ENCODE data around the gene IFT81.
A peak's percentile ranks its signal among the peaks of the same experiment; 100 is the strongest.
"Not testable (repeated sequence)": the region's sequence is repeated elsewhere in the genome, so short reads cannot be mapped to it uniquely, and the experiment has no call there.

IFT81 gene

GRCh38 chr12:110124269-110124995, at the start of gene IFT81:
IFT81 (plus strand) TSS chr12:110124357; CDS start chr12:110127381, 3,024 bp downstream.
- intact Hi-C loops (cut with DNase I) = loop anchor here (5.0 kb wide), 1 partner anchor 158 kb away; the partner anchor contains the start of gene ATP2A2
- peak; percentile 43 to 99 (median 97) for DNase-seq

GRCh38 chr12:110075880-110076279, 48.3 kb upstream of the IFT81 start:
- DNase-seq = no peak
- intact Hi-C loops (cut with DNase I) = no loop called here

GRCh38 chr12:110077800-110078199, 46.4 kb upstream of the IFT81 start:
- intact Hi-C loops (cut with DNase I) = no loop called here

GRCh38 chr12:110079477-110080400, 44.4 kb upstream of the IFT81 start:
- intact Hi-C loops (cut with DNase I) = no loop called here
- peak; percentile 58 to 97 (median 88) for DNase-seq

More at GRCh38 chr12:110077800-110078199, 46.4 kb upstream of the IFT81 start:
- DNase-seq = no peak

GRCh38 chr12:110080410-110080809, 43.7 kb upstream of the IFT81 start:
- intact Hi-C loops (cut with DNase I) = no loop called here

GRCh38 chr12:110084314-110085015, 39.7 kb upstream of the IFT81 start:
- no peak for DNase-seq
- intact Hi-C loops (cut with DNase I) = no loop called here

More at GRCh38 chr12:110080410-110080809, 43.7 kb upstream of the IFT81 start:
- DNase-seq = no peak

- DNase-seq; intact Hi-C loops (cut with DNase I): not testable (repeated sequence)
Observed at GRCh38 chr12:110088216-110088615, 35.9 kb upstream of the IFT81 start.

GRCh38 chr12:110088936-110089335, 35.2 kb upstream of the IFT81 start:
- intact Hi-C loops (cut with DNase I) = no loop called here
- no peak for DNase-seq

GRCh38 chr12:110090266-110091135, 33.7 kb upstream of the IFT81 start:
- intact Hi-C loops (cut with DNase I) = no loop called here

GRCh38 chr12:110091136-110091711, 32.9 kb upstream of the IFT81 start:
- intact Hi-C loops (cut with DNase I) = no loop called here

More at GRCh38 chr12:110090266-110091135, 33.7 kb upstream of the IFT81 start:
- DNase-seq = no peak

GRCh38 chr12:110093631-110094311, 30.4 kb upstream of the IFT81 start:
- DNase-seq = no peak
- intact Hi-C loops (cut with DNase I) = no loop called here

More at GRCh38 chr12:110091136-110091711, 32.9 kb upstream of the IFT81 start:
- no peak for DNase-seq

GRCh38 chr12:110100315-110100970, 23.7 kb upstream of the IFT81 start:
- intact Hi-C loops (cut with DNase I) = loop anchor here (10.0 kb wide), 1 partner anchor 84 kb away; no protein-coding TSS in a partner anchor
- peak; percentile 27 to 94 (median 82) for DNase-seq

GRCh38 chr12:110102255-110102654, 21.9 kb upstream of the IFT81 start:
- DNase-seq = peak in 34 of 42 donors; percentile 4 to 70 (median 40)
- intact Hi-C loops (cut with DNase I) = loop anchor here (10.0 kb wide), 1 partner anchor 83 kb away; no protein-coding TSS in a partner anchor

- no peak for DNase-seq
- intact Hi-C loops (cut with DNase I) = loop anchor here (5.0 to 10.0 kb wide), 2 partner anchors 80 to 328 kb away; no protein-coding TSS in a partner anchor
Observed at GRCh38 chr12:110104188-110105094, 19.7 kb upstream of the IFT81 start.

- intact Hi-C loops (cut with DNase I) = loop anchor here (5.0 to 10.0 kb wide), 2 partner anchors 80 to 327 kb away; no protein-coding TSS in a partner anchor
- DNase-seq = no peak
Observed at GRCh38 chr12:110105159-110105558, 19.0 kb upstream of the IFT81 start.
